K562 (cell line): ENCODE results near the gene URGCP. TPM values are rescaled to one million over a fixed set of nuclear protein-coding genes. Genes with fewer than 3 reads are reported as not detected.

Source experiments
- ATAC-seq: fragments of 200-7000 bp; cut with Tn5 transposase; 3 replicates; pipeline ENCODE4 v1.9.1; 2020; ENCODE audit warnings: moderate library complexity
- BruUV-seq: library from RNA; stranded (reverse); fragments of 400-500 nt; replicated peaks from 2 replicates; lab custom pipeline; 2021; lab: Mats Ljungman, UMichigan
- CTCF ChIA-PET: fragments of 300-600 bp; formaldehyde crosslinking; extraction: SDS; loops from one replicate; lab custom pipeline; 2021; ENCODE audit warnings: low intra/inter-chr PET ratio; lab: Yijun Ruan, JAX
- POLR2A ChIA-PET: fragments of 300-600, 350-650 bp; sonication (Branson Sonifier 250); formaldehyde crosslinking; extraction: SDS; loops from one replicate; lab custom pipeline; 2021; ENCODE audit warnings: antibody characterized with exemption, inconsistent platforms; lab: Yijun Ruan, JAX
- DNase-seq, 4 experiments: peaks; one replicate each; pipeline versions ENCODE4 v3.0.0 to v3.0.0-alpha.2; 2011 to 2018; ENCODE audit warnings: low spot score in 3 of 4, mixed read lengths in 3 of 4; ENCODE audit errors: extremely low read depth in 1 of 4
- FAIRE-seq: peaks from 2 replicates; lab custom pipeline; 2011; peaks lifted over from hg19 to GRCh38; lab: Jason Lieb, UNC
- H2AFZ ChIP-seq: 2 replicates; pipeline ENCODE4 v1.6.0; 2011; ENCODE audit warnings: low read depth, low read length, control low read depth, inconsistent platforms
- H3K27ac ChIP-seq: fragments of 200-600 bp; 3 replicates; pipeline ENCODE4 v1.8.0; 2011; ENCODE audit warnings: low read depth, mild to moderate bottlenecking, control low read depth, inconsistent platforms, low read length, moderate library complexity, mixed read lengths; ENCODE audit errors: extremely low read depth
- H3K27me3 ChIP-seq, 2 experiments: fragments of 300-600 bp in 1 of 2; 2 replicates in 1 of 2; 3 replicates in 1 of 2; pipeline versions ENCODE4 v1.6.0 to v1.8.0; 2011; ENCODE audit warnings: inconsistent platforms in 2 of 2, low read length in 2 of 2, mild to moderate bottlenecking in 1 of 2, mixed read lengths in 1 of 2, moderate library complexity in 1 of 2; ENCODE audit not compliant: control insufficient read depth in 2 of 2, insufficient read depth in 2 of 2
- H3K36me3 ChIP-seq: fragments of 300-600 bp; 3 replicates; pipeline ENCODE4 v1.8.0; 2011; ENCODE audit warnings: mild to moderate bottlenecking, low read length, inconsistent platforms; ENCODE audit not compliant: control insufficient read depth, insufficient read depth
- H3K4me1 ChIP-seq, 2 experiments: fragments of 200-600 bp in 1 of 2; replicated peaks in 1 of 2; 2 replicates in 1 of 2; 3 replicates in 1 of 2; pipeline versions ENCODE4 v1.5.1 to v1.8.0; 2011; ENCODE audit warnings: inconsistent platforms in 2 of 2, low read length in 2 of 2, mild to moderate bottlenecking in 1 of 2, mixed read lengths in 1 of 2, moderate library complexity in 1 of 2; ENCODE audit not compliant: control insufficient read depth in 2 of 2, insufficient read depth in 2 of 2
- H3K4me2 ChIP-seq: 2 replicates; pipeline ENCODE4 v1.6.1; 2011; ENCODE audit warnings: low read length, control low read depth, inconsistent platforms, mixed read lengths; ENCODE audit not compliant: insufficient read depth
- H3K4me3 ChIP-seq: fragments of 200-600 bp; sonication (generic), shearing (Covaris generic); 2 replicates; pipeline ENCODE4 v1.5.1; 2016; ENCODE audit warnings: control low read depth, inconsistent platforms
- H3K79me2 ChIP-seq: fragments of 200-600 bp; 3 replicates; pipeline ENCODE4 v1.8.0; 2011; ENCODE audit warnings: low read length, inconsistent platforms; ENCODE audit not compliant: control insufficient read depth, insufficient read depth
- H3K9ac ChIP-seq, 2 experiments: 2 replicates each; pipeline versions ENCODE4 v1.6.0 to v1.6.1; 2011; ENCODE audit warnings: low read depth in 2 of 2, low read length in 2 of 2, control low read depth in 1 of 2, inconsistent platforms in 1 of 2, mild to moderate bottlenecking in 1 of 2, mixed read lengths in 1 of 2; ENCODE audit not compliant: insufficient read depth in 1 of 2
- H3K9me1 ChIP-seq: one replicate; pipeline ENCODE4 v1.6.0; 2011; ENCODE audit warnings: inconsistent platforms, mild to moderate bottlenecking, low read length, moderate library complexity; ENCODE audit not compliant: control insufficient read depth, insufficient read depth
- H3K9me3 ChIP-seq: replicated peaks from 2 replicates; pipeline ENCODE4 v1.5.1; 2011; ENCODE audit warnings: low read depth, low read length, inconsistent platforms; ENCODE audit not compliant: control insufficient read depth, insufficient read depth
- H4K20me1 ChIP-seq: replicated peaks from 2 replicates; pipeline ENCODE4 v1.6.1; 2011; ENCODE audit warnings: low read length, inconsistent platforms, mixed read lengths; ENCODE audit not compliant: control insufficient read depth, insufficient read depth
- BCOR ChIP-seq: fragments of 450-650 bp; IDR thresholded peaks from 2 replicates; pipeline ENCODE4 v1.6.1; 2016
- GABPB2 ChIP-seq: fragments of 250-450 bp; sonication (Bioruptor Pico); conservative IDR thresholded peaks from 2 replicates; pipeline ENCODE4 v1.5.1; 2021; ENCODE audit warnings: mild to moderate bottlenecking
- HOXB6 ChIP-seq: fragments of 250-450 bp; sonication (Bioruptor Pico); IDR thresholded peaks from 2 replicates; pipeline ENCODE4 v1.5.1; 2022; ENCODE audit warnings: mild to moderate bottlenecking, borderline replicate concordance
- JUNB ChIP-seq: fragments of 450-650 bp; formaldehyde crosslinking; conservative IDR thresholded peaks from 2 replicates; pipeline ENCODE4 v1.4.0; 2020; ENCODE audit warnings: mild to moderate bottlenecking
- MEIS2 ChIP-seq: fragments of 450-650 bp; IDR thresholded peaks from 2 replicates; pipeline ENCODE4 v1.6.1; 2014; ENCODE audit warnings: mild to moderate bottlenecking; ENCODE audit not compliant: partially characterized antibody
- NR2F6 ChIP-seq: fragments of 450-650 bp; formaldehyde crosslinking; IDR thresholded peaks from 2 replicates; pipeline ENCODE4 v1.4.0; 2020; ENCODE audit warnings: mild to moderate bottlenecking
- SMARCA5 ChIP-seq: fragments of 450-650 bp; IDR thresholded peaks from 2 replicates; pipeline ENCODE4 v1.6.1; 2016
- TEAD4 ChIP-seq, 2 experiments: sonication (generic) in 1 of 2; formaldehyde crosslinking in 1 of 2; IDR thresholded peaks; 2 replicates each; pipeline versions ENCODE4 v1.6.1 to v1.8.0; 2012 to 2022; ENCODE audit warnings: borderline replicate concordance in 1 of 2, inconsistent platforms in 1 of 2, low read length in 1 of 2, mild to moderate bottlenecking in 1 of 2, missing genetic modification reagents in 1 of 2
- THAP7 ChIP-seq: fragments of 250-450 bp; sonication (Bioruptor Pico); IDR thresholded peaks from 2 replicates; pipeline ENCODE4 v1.5.0; 2021
- U2AF1 ChIP-seq: fragments of 200-400 bp; formaldehyde crosslinking; optimal IDR thresholded peaks from 2 replicates; pipeline ENCODE3; 2017; ENCODE audit warnings: mild to moderate bottlenecking, low read depth, low read length, moderate library complexity
- ZNF134 ChIP-seq: fragments of 250-450 bp; sonication (Bioruptor Pico); conservative IDR thresholded peaks from 2 replicates; pipeline ENCODE4 v1.4.0; 2020
- ZNF174 ChIP-seq: fragments of 250-450 bp; sonication (Bioruptor Pico); IDR thresholded peaks from 2 replicates; pipeline ENCODE4 v1.4.0; 2020; ENCODE audit warnings: mild to moderate bottlenecking
- ZNF274 ChIP-seq: IDR thresholded peaks from 2 replicates; pipeline ENCODE4 v1.6.1; 2011; ENCODE audit warnings: low read depth, mild to moderate bottlenecking, low read length, moderate library complexity, borderline replicate concordance
- ZNF347 ChIP-seq: fragments of 450-650 bp; formaldehyde crosslinking; IDR thresholded peaks from 2 replicates; pipeline ENCODE4 v1.4.0; 2020; ENCODE audit warnings: low read depth, mild to moderate bottlenecking, moderate library complexity
- ZNF41 ChIP-seq: fragments of 250-450 bp; sonication (Bioruptor Pico); conservative IDR thresholded peaks from 2 replicates; pipeline ENCODE4 v1.4.0; 2020; ENCODE audit warnings: mild to moderate bottlenecking
- ZNF696 ChIP-seq: fragments of 250-450 bp; sonication (Bioruptor Pico); conservative IDR thresholded peaks from 2 replicates; pipeline ENCODE4 v1.4.0; 2020; ENCODE audit warnings: mild to moderate bottlenecking, moderate library complexity
- WGBS: fragments of 100-300 bp; shearing (Covaris generic); methylation state at CpG from one replicate; pipeline ENCODE4 v1.1.6; 2016; ENCODE audit warnings: low coverage, mixed read lengths; ENCODE audit not compliant: insufficient coverage; ENCODE audit errors: missing lambda C conversion rate; 5-methylcytosine and 5-hydroxymethylcytosine counted together
- in situ Hi-C: fragments of 300-500 bp; cut with MboI; formaldehyde crosslinking; loops from 4 replicates; pipeline ENCODE4 v1.15.0; 2018; ENCODE audit warnings: inconsistent platforms, mixed read lengths
- intact Hi-C: fragments of 100-400 bp; cut with micrococcal nuclease; formaldehyde crosslinking; loops from 2 replicates; pipeline ENCODE4 v1.14.2; 2022
- polyA plus RNA-seq, 8 experiments: library from polyadenylated mRNA; depleted of rRNA in 4 of 8; stranded (reverse) in 5 of 8; unstranded in 3 of 8; fragments of >200 nt; fragmentation: Nextera tagmentation in 2 of 8; fragmentation: Illumina TruSeq in 1 of 8; extraction: Ambion mirVana in 2 of 8; extraction: Trizol in 1 of 8; gene quantifications; 2 replicates each; pipeline versions ENCODE4 v1.2.1 to v1.2.3, GENCODE V29; 2011 to 2014; ENCODE audit warnings: inconsistent platforms in 1 of 8, missing spikeins in 1 of 8
- total RNA-seq, 7 experiments: library from RNA; depleted of rRNA in 6 of 7; stranded (reverse); fragments of >200 nt in 6 of 7; fragmentation: Illumina TruSeq in 2 of 7; extraction: Trizol in 2 of 7; gene quantifications; 2 replicates each; pipeline versions ENCODE4 v1.2.1 to v1.2.3, GENCODE V29; 2011 to 2021; ENCODE audit warnings: low replicate concordance in 1 of 7

Gene URGCP
- total and polyA plus RNA-seq, 9 of the 15 experiments (the other 6 are each of a cell fraction or from before 2014, with no cell fraction given) = 1.7 to 25.8 (median 12.5) TPM

GRCh38 chr7:43871064-43871463 lies 35.3 kb downstream of the URGCP start:
- intact Hi-C loops (no loop called here), in situ Hi-C loops (no loop called here)
- H3K4me1 ChIP-seq = peaks cover 19 to 31% of the 10 kb centered on the region in 2 experiments; a peak in 3 of 5 replicates
- no peak overlapping the region for H3K27ac ChIP-seq
- H2AFZ ChIP-seq = peak overlapping the region; percentile 15; the same call in 1 of the 2 replicates
- no peaks in the 10 kb centered on the region for H3K9me3 ChIP-seq
- FAIRE-seq = no peak
- no peaks in the 10 kb centered on the region for H3K27me3 ChIP-seq
- H3K36me3 ChIP-seq = peaks cover 29% of the 10 kb centered on the region
- CTCF ChIA-PET = no interaction called here
- no peaks in the 10 kb centered on the region for H4K20me1 ChIP-seq
- no peak for TF ChIP-seq U2AF1
- no peak for TF ChIP-seq ZNF174 (CRISPR knock-in tag)
- no peak for TF ChIP-seq ZNF696 (CRISPR knock-in tag)
- no peak for TF ChIP-seq ZNF347 (CRISPR knock-in tag)
- peak; percentile 64; the same call in 1 of the 2 replicates for TF ChIP-seq BCOR
- TF ChIP-seq THAP7 (CRISPR knock-in tag) = no peak
- 0 out of 2 replicates have a peak, but pooled peaks have one; percentile 58 for TF ChIP-seq ZNF134 (CRISPR knock-in tag)
- TF ChIP-seq ZNF41 (CRISPR knock-in tag) = no peak
- 0 out of 2 replicates have a peak, but pooled peaks have one; percentile 19 for TF ChIP-seq SMARCA5
- TF ChIP-seq MEIS2 = no peak
- TF ChIP-seq TEAD4 (IDR thresholded peaks at IDR 0.05; ENCODE audit: low read length) = no peak
- 0 out of 2 replicates have a peak, but pooled peaks have one; percentile 13 for TF ChIP-seq TEAD4 (CRISPR knock-in tag; IDR thresholded peaks at IDR 0.05; ENCODE audit: borderline replicate concordance)
- no peak for TF ChIP-seq JUNB (CRISPR knock-in tag)
- 0 out of 2 replicates have a peak, but pooled peaks have one; percentile 55 for TF ChIP-seq ZNF274
- no peak for TF ChIP-seq GABPB2 (CRISPR knock-in tag)
- no peak for TF ChIP-seq NR2F6
- no peak for TF ChIP-seq HOXB6 (CRISPR knock-in tag)
- H3K4me2 ChIP-seq = no peak overlapping the region
- peaks cover 17% of the 10 kb centered on the region for H3K79me2 ChIP-seq
- DNase-seq = no peak
- H3K9me1 ChIP-seq = no peaks in the 10 kb centered on the region
- no TSS peak for BruUV-seq
- H3K4me3 ChIP-seq = no peak overlapping the region
- no peak overlapping the region for H3K9ac ChIP-seq
- POLR2A ChIA-PET = no interaction called here
- 58% methylated on average over 3 of the region's 3 CpGs for WGBS
- no peak for ATAC-seq
